HG03442 (cell line): ENCODE data around the gene AUH.
"Not testable (repeated sequence)": the region's sequence is repeated elsewhere in the genome, so short reads cannot be mapped to it uniquely, and the experiment has no call there.

Experiments used
- ATAC-seq: cut with Tn5 transposase; IDR thresholded peaks from one replicate; pipeline ENCODE4 v1.9.1; 2021; ENCODE audit warnings: mild to moderate bottlenecking, moderate library complexity; ENCODE audit not compliant: unreplicated experiment

AUH gene

DNA sequence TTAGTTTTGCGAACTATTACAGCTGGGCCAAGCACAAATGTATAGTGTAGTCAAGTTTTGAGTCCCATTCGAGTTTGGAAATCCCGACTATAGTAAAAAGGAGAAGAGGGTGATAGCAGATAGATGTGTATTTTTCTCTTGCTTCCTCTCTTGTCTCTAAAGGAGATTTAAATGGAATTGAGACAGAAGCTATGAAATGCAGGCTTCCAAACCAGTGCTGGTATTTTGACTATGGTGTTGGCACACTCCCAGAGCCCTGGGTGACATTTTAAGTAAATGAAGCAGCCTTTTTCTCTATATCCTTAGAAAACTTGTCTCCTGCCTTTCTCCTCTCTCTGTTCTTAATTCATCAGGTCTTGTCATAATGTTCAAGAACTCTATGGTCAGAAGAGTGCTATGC, 17.7 kb upstream of the AUH start:
- no peak for ATAC-seq

GRCh38 chr9:91378695-91379127, 17.0 kb upstream of the AUH start:
- no peak for ATAC-seq

DNA sequence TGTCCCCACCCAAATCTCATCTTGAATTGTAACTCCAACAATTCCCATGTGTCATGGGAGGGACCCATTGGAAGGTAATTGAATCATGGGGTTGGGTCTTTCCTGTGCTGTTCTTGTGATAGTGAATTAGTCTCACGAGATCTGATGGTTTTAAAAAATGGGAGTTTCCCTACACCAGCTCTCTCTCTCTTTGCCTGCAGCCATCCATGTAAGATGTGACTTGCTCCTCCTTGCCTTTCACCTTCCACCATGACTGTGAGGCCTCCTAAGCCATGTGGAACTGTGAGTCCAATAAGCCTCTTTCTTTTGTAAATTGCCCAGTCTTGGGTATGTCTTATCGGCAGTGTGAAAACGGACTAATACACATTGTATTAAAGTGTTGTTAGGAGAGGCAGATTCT, 16.3 kb upstream of the AUH start:
- ATAC-seq: not testable (repeated sequence)

- no peak for ATAC-seq
These were observed 14.5 kb upstream of the AUH start for GRCh38 chr9:91376239-91376638.

DNA sequence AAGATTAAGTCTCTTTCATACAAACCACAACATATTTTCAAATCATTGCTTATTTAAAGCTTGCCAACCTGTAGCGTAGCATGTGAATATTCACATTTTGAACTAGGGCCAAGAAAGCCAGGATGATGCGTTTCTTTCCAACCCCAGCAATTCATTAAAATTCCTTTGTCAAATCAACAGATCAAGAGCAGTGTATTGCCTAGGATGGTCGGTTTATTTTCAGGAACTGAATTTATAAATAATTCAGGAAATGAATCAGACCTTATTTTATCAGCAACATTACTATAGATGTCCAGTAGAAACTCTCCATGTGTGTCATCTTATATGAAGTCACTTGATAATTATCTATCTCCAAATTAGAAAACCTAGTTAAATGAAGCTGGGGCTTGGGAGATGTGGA, 13.2 kb upstream of the AUH start:
- no peak for ATAC-seq

DNA sequence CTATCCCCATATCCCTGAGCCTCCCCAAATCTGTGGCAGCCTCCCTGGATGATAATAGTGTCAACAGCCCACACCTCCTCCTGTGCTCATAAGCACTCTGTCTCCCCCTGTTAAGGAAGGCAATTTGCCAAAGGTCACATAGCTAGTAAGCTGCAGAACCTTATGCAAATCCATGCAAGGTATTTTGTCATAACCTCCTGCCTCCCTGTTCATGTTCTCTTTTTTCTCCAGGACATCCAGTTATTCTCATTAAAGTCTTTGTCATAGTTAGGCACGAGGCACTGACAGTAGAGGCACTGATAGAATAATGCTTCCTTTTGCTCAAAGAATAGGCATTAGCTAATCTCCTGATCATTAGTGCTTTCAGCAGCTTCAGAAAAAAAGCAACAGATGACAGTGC, 10.2 kb upstream of the AUH start:
- no peak for ATAC-seq

DNA sequence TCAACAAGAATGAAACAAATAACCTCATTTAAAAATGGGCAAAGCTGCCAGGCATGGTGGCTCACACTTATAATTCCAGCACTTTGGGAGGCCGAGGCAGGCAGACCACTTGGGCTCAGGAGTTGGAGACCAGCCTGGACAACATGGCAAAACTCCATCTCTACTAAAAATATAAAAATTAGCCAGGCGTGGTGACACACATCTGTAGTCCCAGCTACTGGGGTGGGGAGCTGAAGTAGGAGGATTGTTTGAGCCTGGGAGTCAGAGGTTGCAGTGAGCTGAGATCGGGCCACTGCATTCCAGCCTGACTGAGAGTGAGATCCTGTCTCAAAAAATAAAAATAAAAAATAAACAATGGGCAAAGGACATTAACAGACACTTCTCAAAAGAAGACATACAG, 8.3 kb upstream of the AUH start:
- not testable (repeated sequence) for ATAC-seq

- ATAC-seq: no peak
These were observed 3.0 kb upstream of the AUH start for GRCh38 chr9:91364702-91365101.

DNA sequence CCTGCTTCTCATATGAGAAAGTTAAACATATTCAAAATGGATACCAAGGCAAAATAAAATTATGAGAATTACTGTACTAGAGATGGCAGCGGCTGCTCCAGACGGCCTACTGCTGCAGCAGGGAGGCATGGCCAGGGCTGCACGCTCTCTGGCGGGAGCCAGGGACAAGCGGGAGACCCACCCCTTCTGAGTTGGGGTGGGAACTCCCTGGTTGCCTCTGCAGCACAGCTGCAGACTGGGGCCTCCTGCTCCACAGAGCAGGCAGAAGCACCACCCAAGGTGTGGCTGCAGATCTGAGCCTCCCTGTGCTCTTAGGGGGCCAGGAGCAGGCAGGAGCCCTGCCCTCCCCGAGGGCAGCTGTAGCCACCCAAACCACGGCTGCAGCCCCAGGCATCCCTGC, 2.3 kb upstream of the AUH start:
- no peak for ATAC-seq

DNA sequence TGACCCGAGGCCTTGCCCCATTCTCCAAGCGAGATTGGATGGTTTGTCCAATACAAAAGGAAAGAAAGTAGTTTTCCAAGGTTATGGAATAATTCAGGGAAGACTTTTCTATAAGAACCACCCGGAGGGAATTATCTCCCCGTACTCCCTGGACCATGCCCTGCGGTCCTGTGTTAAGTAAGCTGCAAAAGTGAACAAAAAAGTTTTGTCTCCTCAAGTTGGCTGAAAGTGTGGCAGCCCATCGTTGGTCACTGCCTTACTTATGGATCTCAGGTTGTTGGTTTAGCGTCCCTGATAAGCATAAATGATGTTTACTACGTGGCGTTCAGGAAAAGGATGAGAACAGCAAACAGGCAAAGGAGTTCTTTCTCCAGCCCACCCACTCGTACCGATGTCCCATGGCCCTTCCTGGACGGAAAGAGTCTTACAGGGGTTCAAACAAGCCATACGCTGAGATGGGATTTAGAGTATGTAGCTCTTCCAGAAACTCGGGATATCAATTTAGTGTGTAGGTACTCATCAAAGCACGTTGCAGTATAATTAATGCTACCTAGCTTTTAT, 413 bp upstream of the AUH start:
- ATAC-seq: peak; percentile 19

- no peak for ATAC-seq
These were observed 997 bp downstream of the AUH start for GRCh38 chr9:91360551-91361290.

- no peak for ATAC-seq
These were observed 1.8 kb downstream of the AUH start for GRCh38 chr9:91359734-91360470.

GRCh38 chr9:91359083-91359482, 2.6 kb downstream of the AUH start:
- ATAC-seq: no peak

DNA sequence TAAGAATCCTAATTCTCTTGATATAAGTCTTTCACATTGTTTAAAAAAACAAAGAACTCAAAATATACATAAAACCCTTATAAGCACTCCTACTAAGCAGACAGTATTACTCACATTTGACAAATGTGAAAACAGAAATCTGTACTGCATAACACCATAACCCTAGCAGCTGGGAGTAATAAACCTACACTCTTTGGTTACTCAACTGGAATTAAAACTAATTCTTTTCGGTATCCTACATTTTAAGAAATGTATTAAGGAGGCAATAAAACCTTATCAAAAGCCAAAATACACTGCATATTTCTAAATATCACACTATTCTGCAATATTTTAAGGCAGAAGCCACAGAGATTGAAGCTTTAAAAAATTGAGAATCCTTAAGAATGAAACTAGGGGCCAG, 6.8 kb downstream of the AUH start:
- no peak for ATAC-seq

GRCh38 chr9:91349115-91349555, 12.6 kb downstream of the AUH start:
- ATAC-seq: no peak

DNA sequence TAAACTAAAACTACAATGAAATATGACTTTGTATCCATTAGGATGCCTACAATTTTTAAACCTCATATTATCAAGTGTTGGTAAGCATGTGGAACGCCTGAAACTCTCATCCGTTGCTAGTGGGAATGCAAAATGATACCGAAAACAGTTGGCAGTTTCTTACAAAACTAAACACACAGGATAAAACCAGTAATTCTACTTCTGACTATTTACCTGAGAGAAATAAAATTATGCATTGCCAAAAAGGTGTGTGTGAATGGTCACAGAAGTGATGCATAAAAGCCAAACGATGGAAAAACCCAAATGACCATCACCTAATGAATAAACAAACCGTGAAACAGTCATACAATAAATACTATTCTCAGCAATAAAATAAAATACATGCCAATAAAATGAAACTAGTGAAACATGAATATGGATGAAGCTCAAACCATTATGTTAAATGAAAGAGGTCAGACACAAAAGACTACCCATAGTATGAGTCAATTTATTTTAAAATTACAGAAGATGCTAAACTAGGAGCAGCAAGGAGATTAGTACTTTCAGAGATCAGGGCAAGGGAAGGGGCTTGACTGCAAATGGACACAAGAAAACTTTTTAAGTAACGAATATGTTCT, 13.4 kb downstream of the AUH start:
- ATAC-seq: no peak

DNA sequence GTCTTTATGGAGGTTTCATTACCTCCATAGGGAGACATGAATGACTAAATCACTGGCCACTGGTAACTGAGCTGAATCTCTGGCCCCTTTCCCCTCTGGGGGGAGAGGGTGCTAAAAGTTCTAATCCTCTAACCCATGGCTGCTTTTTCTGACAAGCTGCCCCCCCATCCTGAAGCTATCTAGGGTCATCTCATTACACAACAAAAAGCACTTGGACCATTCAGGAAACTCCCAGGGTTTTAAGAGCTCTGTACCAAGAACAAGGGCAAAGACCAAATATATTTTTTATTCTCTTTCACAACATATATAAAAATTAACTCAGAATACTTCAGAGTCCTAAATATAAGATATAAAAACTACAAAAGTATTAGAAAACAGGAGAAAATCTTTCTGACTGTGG, 14.3 kb downstream of the AUH start:
- no peak for ATAC-seq

DNA sequence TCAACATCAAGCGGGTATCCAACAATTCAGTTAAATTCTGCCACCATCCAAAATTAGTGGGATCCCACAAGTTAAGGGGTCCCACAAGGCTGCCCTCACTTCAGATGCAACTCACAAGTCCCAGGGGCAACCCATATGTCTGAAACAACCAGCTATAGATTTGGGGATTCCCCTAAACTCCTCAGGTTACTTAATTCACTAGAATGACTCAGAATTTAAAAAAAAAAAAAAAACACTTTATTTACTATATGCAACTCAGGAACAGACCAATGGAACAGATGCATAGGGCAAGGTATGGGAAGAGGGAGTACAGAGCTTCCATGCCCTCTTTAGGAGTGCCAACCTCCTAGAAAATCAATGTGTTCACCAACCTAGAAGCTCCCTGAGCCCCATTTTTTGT, 15.1 kb downstream of the AUH start:
- ATAC-seq: no peak

GRCh38 chr9:91345978-91346377, 15.7 kb downstream of the AUH start:
- ATAC-seq: no peak

GRCh38 chr9:91342575-91342974, 19.1 kb downstream of the AUH start:
- ATAC-seq: no peak

DNA sequence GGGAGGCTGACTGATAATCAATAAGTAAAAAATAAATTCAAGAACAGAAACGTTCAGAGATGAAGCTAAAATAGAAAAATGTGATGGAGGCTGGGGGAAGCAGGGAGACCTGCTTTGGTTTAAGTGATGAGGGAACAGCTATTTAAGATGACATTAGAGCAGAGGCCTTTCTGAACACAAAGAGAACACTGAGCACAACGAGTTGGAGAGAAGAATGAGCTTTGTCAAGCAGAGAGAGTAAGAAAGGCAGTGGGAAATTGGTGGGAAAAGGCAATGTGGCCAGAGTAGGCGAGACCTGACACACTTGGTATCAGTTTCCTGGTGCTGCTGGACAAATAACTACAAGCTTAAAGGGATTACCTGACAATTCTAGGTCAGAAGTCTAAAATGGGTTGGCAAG, 20.0 kb downstream of the AUH start:
- no peak for ATAC-seq

GRCh38 chr9:91341258-91341746, 20.4 kb downstream of the AUH start:
- ATAC-seq: no peak
